SU-DHL-6 (cell line): Measurements from ENCODE around the gene FDX1.

ENCODE experiments used
- H2AFZ ChIP-seq: fragments of 200-600 bp; sonication (generic); 2 replicates; pipeline ENCODE4 v1.6.1; 2014; ENCODE audit warnings: low read depth, mild to moderate bottlenecking, moderate library complexity, mixed read lengths, antibody characterized with exemption, low read length; ENCODE audit not compliant: severe bottlenecking
- H3F3A ChIP-seq: fragments of 200-600 bp; shearing (Covaris generic); 2 replicates; pipeline ENCODE4 v1.6.0; 2016; ENCODE audit warnings: antibody characterized with exemption, mild to moderate bottlenecking; ENCODE audit not compliant: insufficient read depth
- H3K27ac ChIP-seq: fragments of 200-600 bp; sonication (generic); 2 replicates; pipeline ENCODE4 v1.5.1; 2016; ENCODE audit warnings: low read depth, mild to moderate bottlenecking, low read length, moderate library complexity, mixed read lengths
- H3K27me3 ChIP-seq: fragments of 200-600 bp; sonication (generic), shearing (Covaris generic); 2 replicates; pipeline ENCODE4 v1.6.0; 2014; ENCODE audit warnings: mild to moderate bottlenecking, low read length
- H3K36me3 ChIP-seq: fragments of 200-600 bp; sonication (generic); 2 replicates; pipeline ENCODE4 v1.6.1; 2014; ENCODE audit warnings: mild to moderate bottlenecking, low read length, mixed read lengths
- H3K4me2 ChIP-seq: fragments of 300-600, 200-600 bp; shearing (Covaris generic), sonication (generic); 2 replicates; pipeline ENCODE4 v1.6.0; 2014; ENCODE audit warnings: low read length, low read depth, mild to moderate bottlenecking; ENCODE audit not compliant: poor library complexity, severe bottlenecking
- H3K4me3 ChIP-seq: fragments of 200-600 bp; sonication (generic); 2 replicates; pipeline ENCODE4 v1.5.1; 2014; ENCODE audit warnings: antibody characterized with exemption, low read length, mild to moderate bottlenecking, mixed read lengths; ENCODE audit not compliant: insufficient read depth, poor library complexity, severe bottlenecking
- H3K79me2 ChIP-seq: fragments of 200-600 bp; sonication (generic); 2 replicates; pipeline ENCODE4 v1.6.1; 2014; ENCODE audit warnings: mild to moderate bottlenecking, low read length, moderate library complexity; ENCODE audit not compliant: insufficient read depth
- H3K9ac ChIP-seq: fragments of 200-600 bp; sonication (generic); 2 replicates; pipeline ENCODE4 v1.7.0; 2014; ENCODE audit warnings: mild to moderate bottlenecking, low read length
- H3K9me2 ChIP-seq: fragments of 200-600 bp; sonication (generic); replicated peaks from 2 replicates; pipeline ENCODE4 v1.6.1; 2014; ENCODE audit warnings: low read length; ENCODE audit not compliant: insufficient read depth
- H3K9me3 ChIP-seq: fragments of 200-600 bp; sonication (generic); 2 replicates; pipeline ENCODE4 v1.6.1; 2014; ENCODE audit warnings: low read length, mixed read lengths; ENCODE audit not compliant: insufficient read depth
- H4K20me1 ChIP-seq: fragments of 200-600 bp; sonication (generic); 2 replicates; pipeline ENCODE4 v1.6.1; 2014; ENCODE audit warnings: low read depth, mild to moderate bottlenecking, antibody characterized with exemption, low read length, moderate library complexity, mixed read lengths
- CTCF ChIP-seq: fragments of 200-600 bp; sonication (generic); IDR thresholded peaks from one replicate; pipeline ENCODE4 v1.5.1; 2017; ENCODE audit warnings: antibody characterized with exemption, mild to moderate bottlenecking, low read length, moderate library complexity; ENCODE audit not compliant: insufficient read depth, poor library complexity, severe bottlenecking
- EZH2phosphoT487 ChIP-seq: fragments of 200-600 bp; sonication (generic), shearing (Covaris generic); conservative IDR thresholded peaks from 2 replicates; pipeline ENCODE4 v1.6.1; 2018; ENCODE audit warnings: mild to moderate bottlenecking, antibody characterized with exemption, low read length, moderate library complexity, mixed read lengths

The FDX1 gene

GRCh38 chr11:110433393-110434333, 3.9 kb downstream of the FDX1 start:
- Histone ChIP-seq H3K27me3 (no peaks in the 10 kb centered on the region), H3K9me2 (no peaks in the 10 kb centered on the region), H3K79me2 (peaks cover 80% of the 10 kb centered on the region), H3K4me3 (no peak overlapping the region), H3K36me3 (peaks cover 7% of the 10 kb centered on the region; the same call in 1 of the 2 replicates), H3F3A (peaks cover 15% of the 10 kb centered on the region), H3K9ac (no peak overlapping the region), H3K9me3 (no peaks in the 10 kb centered on the region), H4K20me1 (peaks cover 3% of the 10 kb centered on the region; the same call in 1 of the 2 replicates), H2AFZ (no peak overlapping the region), H3K4me2 (peak overlapping the region; percentile 79), H3K27ac (no peak overlapping the region)
- TF ChIP-seq CTCF, result no peak
- TF ChIP-seq EZH2phosphoT487, result no peak

- H3K9me2 ChIP-seq, result no peaks in the 10 kb centered on the region
- no peak overlapping the region for H3K9ac ChIP-seq
- H2AFZ ChIP-seq, result no peak overlapping the region
- H3K4me2 ChIP-seq, result no peak overlapping the region
- no peaks in the 10 kb centered on the region for H3K9me3 ChIP-seq
- no peak overlapping the region for H3K4me3 ChIP-seq
- TF ChIP-seq EZH2phosphoT487, result no peak
- peak; percentile 57 for TF ChIP-seq CTCF
- no peak overlapping the region for H3K27ac ChIP-seq
- peaks cover 11% of the 10 kb centered on the region; the same call in 1 of the 2 replicates for H3K36me3 ChIP-seq
- H3K27me3 ChIP-seq, result no peaks in the 10 kb centered on the region
- H3F3A ChIP-seq, result peaks cover 8% of the 10 kb centered on the region; the same call in 1 of the 2 replicates
- H3K79me2 ChIP-seq, result peaks cover 93% of the 10 kb centered on the region
- peaks cover 3% of the 10 kb centered on the region; the same call in 1 of the 2 replicates for H4K20me1 ChIP-seq
Observed at GRCh38 chr11:110434952-110435779, 5.4 kb downstream of the FDX1 start.

GRCh38 chr11:110435780-110436717, 6.3 kb downstream of the FDX1 start:
- no peaks in the 10 kb centered on the region for H3K9me2 ChIP-seq
- no peak overlapping the region for H3K9ac ChIP-seq
- H3K27ac ChIP-seq, result no peak overlapping the region
- peaks cover 15% of the 10 kb centered on the region; the same call in 1 of the 2 replicates for H3K36me3 ChIP-seq
- H2AFZ ChIP-seq, result no peak overlapping the region
- H3K27me3 ChIP-seq, result no peaks in the 10 kb centered on the region
- no peak overlapping the region for H3K4me3 ChIP-seq
- H3K9me3 ChIP-seq, result no peaks in the 10 kb centered on the region
- H3F3A ChIP-seq, result peaks cover 8% of the 10 kb centered on the region; the same call in 1 of the 2 replicates
- no peak overlapping the region for H3K4me2 ChIP-seq
- TF ChIP-seq CTCF (no peak), EZH2phosphoT487 (no peak)
- peaks cover 3% of the 10 kb centered on the region; the same call in 1 of the 2 replicates for H4K20me1 ChIP-seq
- peaks cover 91% of the 10 kb centered on the region for H3K79me2 ChIP-seq
